Activated gamma-delta T cell (primary cell): ENCODE data around the gene TNFSF11.

Experiments
- DNase-seq: peaks from one replicate; lab custom pipeline; 2025; lab: John Stamatoyannopoulos, UW

The TNFSF11 gene

GRCh38 chr13:42611086-42611779 lies 37.3 kb downstream of the TNFSF11 start:
- DNase-seq, result no peak

GRCh38 chr13:42612021-42612765 lies 38.2 kb downstream of the TNFSF11 start:
- DNase-seq, result no peak

GRCh38 chr13:42614436-42615035 lies 40.6 kb downstream of the TNFSF11 start:
- DNase-seq, result no peak

- DNase-seq, result no peak
Observed at GRCh38 chr13:42615691-42616090, 41.7 kb downstream of the TNFSF11 start.

- DNase-seq, result no peak
Observed at GRCh38 chr13:42617221-42617620, 43.3 kb downstream of the TNFSF11 start.

- no peak for DNase-seq
Observed at GRCh38 chr13:42623916-42624315, 50.0 kb downstream of the TNFSF11 start.

GRCh38 chr13:42625611-42626010 lies 51.7 kb downstream of the TNFSF11 start:
- DNase-seq, result no peak

- no peak for DNase-seq
Observed at GRCh38 chr13:42626176-42626860, 52.4 kb downstream of the TNFSF11 start.

- no peak for DNase-seq
Observed at GRCh38 chr13:42628666-42629065, 54.7 kb downstream of the TNFSF11 start.

- no peak for DNase-seq
Observed at GRCh38 chr13:42631181-42631580, 57.2 kb downstream of the TNFSF11 start.

GRCh38 chr13:42633495-42633894 lies 59.5 kb downstream of the TNFSF11 start:
- DNase-seq, result no peak

- no peak for DNase-seq
Observed at GRCh38 chr13:42638101-42638500, 64.1 kb downstream of the TNFSF11 start.

- DNase-seq, result no peak
Observed at GRCh38 chr13:42638886-42639285, 64.9 kb downstream of the TNFSF11 start.

- DNase-seq, result no peak
Observed at GRCh38 chr13:42643076-42643475, 69.1 kb downstream of the TNFSF11 start.

GRCh38 chr13:42644841-42645240 lies 70.9 kb downstream of the TNFSF11 start:
- no peak for DNase-seq

- DNase-seq, result no peak
Observed at GRCh38 chr13:42645717-42646116, 71.8 kb downstream of the TNFSF11 start.

- no peak for DNase-seq
Observed at GRCh38 chr13:42649141-42649540, 75.2 kb downstream of the TNFSF11 start.

GRCh38 chr13:42649831-42650230 lies 75.9 kb downstream of the TNFSF11 start:
- no peak for DNase-seq

- DNase-seq, result no peak
Observed at GRCh38 chr13:42650506-42650905, 76.6 kb downstream of the TNFSF11 start.

GRCh38 chr13:42651936-42652641 lies 78.1 kb downstream of the TNFSF11 start:
- no peak for DNase-seq

GRCh38 chr13:42652642-42653415 lies 78.9 kb downstream of the TNFSF11 start:
- no peak for DNase-seq
